ENCODE results near the gene LHX1. TPM values are rescaled to one million over a fixed set of nuclear protein-coding genes. Genes with fewer than 3 reads are reported as not detected.

The LHX1 gene
- total and polyA plus RNA-seq, 12 donors, result 0.11 TPM; not detected in 11

DNA sequence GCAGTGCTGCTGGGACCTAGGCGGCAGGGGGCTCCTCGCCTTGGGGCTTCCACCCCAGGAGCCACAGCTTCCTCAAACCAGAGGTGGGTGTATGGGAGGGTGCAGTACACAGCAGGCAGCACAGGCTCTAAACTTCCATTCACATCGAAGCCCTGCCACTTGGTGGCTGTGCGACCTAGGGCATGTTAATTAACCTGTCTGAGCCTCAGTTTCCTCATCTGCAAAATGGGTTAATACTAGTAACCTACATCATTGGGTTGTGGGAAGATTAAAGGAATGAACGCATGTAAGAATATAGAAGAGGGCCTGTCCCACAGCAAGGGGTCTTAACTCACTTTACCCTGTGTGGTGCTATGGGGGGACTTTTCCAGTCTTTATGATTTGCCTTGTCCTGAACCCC, 26.8 kb upstream of the LHX1 start:
- no peaks in the 10 kb centered on the region for H3K9me3 ChIP-seq
- WGBS, 2 donors, result 79 to 83% methylated on average over 5 of the region's 5 CpGs
- H3K4me1 ChIP-seq, result no peaks in the 10 kb centered on the region
- ATAC-seq (no peak), DNase-seq (no peak)
- intact Hi-C loops (cut with DNase I), result no loop called here
- TF ChIP-seq, protein P1, sequence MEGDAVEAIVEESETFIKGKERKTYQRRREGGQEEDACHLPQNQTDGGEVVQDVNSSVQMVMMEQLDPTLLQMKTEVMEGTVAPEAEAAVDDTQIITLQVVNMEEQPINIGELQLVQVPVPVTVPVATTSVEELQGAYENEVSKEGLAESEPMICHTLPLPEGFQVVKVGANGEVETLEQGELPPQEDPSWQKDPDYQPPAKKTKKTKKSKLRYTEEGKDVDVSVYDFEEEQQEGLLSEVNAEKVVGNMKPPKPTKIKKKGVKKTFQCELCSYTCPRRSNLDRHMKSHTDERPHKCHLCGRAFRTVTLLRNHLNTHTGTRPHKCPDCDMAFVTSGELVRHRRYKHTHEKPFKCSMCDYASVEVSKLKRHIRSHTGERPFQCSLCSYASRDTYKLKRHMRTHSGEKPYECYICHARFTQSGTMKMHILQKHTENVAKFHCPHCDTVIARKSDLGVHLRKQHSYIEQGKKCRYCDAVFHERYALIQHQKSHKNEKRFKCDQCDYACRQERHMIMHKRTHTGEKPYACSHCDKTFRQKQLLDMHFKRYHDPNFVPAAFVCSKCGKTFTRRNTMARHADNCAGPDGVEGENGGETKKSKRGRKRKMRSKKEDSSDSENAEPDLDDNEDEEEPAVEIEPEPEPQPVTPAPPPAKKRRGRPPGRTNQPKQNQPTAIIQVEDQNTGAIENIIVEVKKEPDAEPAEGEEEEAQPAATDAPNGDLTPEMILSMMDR (IDR thresholded peaks at IDR 0.05), result no peak
- no peak overlapping the region for H3K27ac ChIP-seq
- H3K4me3 ChIP-seq, result no peak overlapping the region
- peaks cover 4 to 82% (median 60%) of the 10 kb centered on the region in 7 donors for H3K27me3 ChIP-seq
- H3K36me3 ChIP-seq, result no peaks in the 10 kb centered on the region

DNA sequence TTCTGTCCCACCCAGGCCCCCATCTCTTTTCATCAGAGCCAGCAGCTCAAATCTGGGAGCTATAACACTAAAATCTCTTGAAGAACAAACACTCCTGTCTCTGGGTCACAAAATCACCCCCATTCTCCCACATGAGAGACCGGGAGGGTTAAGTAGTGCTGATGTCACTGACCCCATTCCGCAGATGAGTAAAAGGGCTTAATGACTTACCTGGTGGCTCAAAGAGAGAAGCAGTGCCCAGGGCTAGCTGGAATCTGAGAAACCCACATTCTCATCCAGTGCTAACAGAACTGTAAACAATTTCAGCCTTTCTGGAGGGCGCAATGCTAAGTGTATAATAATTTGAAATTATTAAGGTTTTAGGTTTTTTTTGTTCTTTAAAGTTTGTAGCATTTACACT, 26.3 kb upstream of the LHX1 start:
- 72 to 78% methylated on average over 3 of the region's 3 CpGs for WGBS, 2 donors
- H3K27ac ChIP-seq, result no peak overlapping the region
- intact Hi-C loops (cut with DNase I), result no loop called here
- H3K27me3 ChIP-seq, result peaks cover 4 to 79% (median 60%) of the 10 kb centered on the region in 7 donors
- H3K4me3 ChIP-seq, result no peak overlapping the region
- H3K36me3 ChIP-seq, result no peaks in the 10 kb centered on the region
- H3K9me3 ChIP-seq, result no peaks in the 10 kb centered on the region
- ATAC-seq (no peak), DNase-seq (no peak)
- TF ChIP-seq, protein P1 (IDR thresholded peaks at IDR 0.05), result no peak
- no peaks in the 10 kb centered on the region for H3K4me1 ChIP-seq

DNA sequence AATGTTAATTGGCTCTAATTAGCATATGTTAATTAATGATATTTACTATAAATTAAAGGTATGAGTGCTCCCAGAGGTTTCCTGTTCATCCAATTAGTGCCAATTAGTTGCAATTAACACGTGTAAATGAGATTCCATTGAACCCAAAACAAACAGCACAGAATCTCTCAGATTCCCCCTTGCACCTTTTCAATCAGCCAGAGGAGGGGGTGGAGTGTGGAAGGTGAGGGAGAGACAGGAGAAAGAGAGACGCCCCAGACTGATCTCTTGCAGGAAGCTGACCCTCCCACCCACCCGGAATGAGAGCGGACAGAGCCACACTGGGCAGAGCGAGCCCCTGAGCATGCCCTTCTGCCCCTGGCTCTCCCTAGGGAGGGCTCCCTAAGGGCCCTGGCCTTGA, 24.1 kb upstream of the LHX1 start:
- peaks cover 4 to 69% (median 56%) of the 10 kb centered on the region in 7 donors for H3K27me3 ChIP-seq
- no peak overlapping the region for H3K4me3 ChIP-seq
- intact Hi-C loops (cut with DNase I), result no loop called here
- DNase-seq, result no peak
- no peaks in the 10 kb centered on the region for H3K9me3 ChIP-seq
- WGBS, 2 donors, result 22 to 24% methylated on average over 5 of the region's 5 CpGs
- no peaks in the 10 kb centered on the region for H3K4me1 ChIP-seq
- H3K27ac ChIP-seq, result no peak overlapping the region
- no peak for ATAC-seq
- no peaks in the 10 kb centered on the region for H3K36me3 ChIP-seq
- TF ChIP-seq, protein P1 (IDR thresholded peaks at IDR 0.05), result no peak

DNA sequence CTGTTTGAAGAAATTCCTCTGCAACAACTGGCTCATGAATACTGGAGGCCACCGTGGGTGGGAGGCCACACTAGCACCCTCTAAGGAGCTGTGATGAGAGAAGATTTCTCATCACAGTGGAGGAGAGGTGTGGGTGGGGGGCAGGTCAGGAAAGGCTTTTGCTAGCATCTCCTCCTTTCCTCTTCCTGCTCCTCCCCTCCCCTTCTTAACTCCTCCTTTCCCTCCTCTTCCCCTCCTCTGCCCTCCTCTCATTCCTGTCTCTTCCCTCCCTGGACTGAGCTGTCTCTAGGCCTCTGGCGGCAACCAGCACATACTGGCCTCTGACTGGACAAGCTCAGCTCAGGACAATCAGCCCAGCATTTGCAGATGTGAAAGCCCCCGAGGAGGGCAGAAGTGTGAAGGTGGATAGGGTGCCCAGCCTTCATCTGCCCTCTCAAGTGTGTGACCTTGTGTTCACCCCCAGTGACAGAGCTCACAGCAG, 19.0 kb upstream of the LHX1 start:
- H3K4me3 ChIP-seq, result no peak overlapping the region
- ATAC-seq (no peak), DNase-seq (no peak)
- TF ChIP-seq, protein P1 (IDR thresholded peaks at IDR 0.05), result no peak
- intact Hi-C loops (cut with DNase I), result no loop called here
- no peaks in the 10 kb centered on the region for H3K9me3 ChIP-seq
- H3K27ac ChIP-seq, result no peak overlapping the region
- 24 to 36% methylated on average over 3 of the region's 3 CpGs for WGBS, 2 donors
- peaks cover 3 to 76% (median 66%) of the 10 kb centered on the region in 7 donors for H3K27me3 ChIP-seq
- H3K4me1 ChIP-seq, result no peaks in the 10 kb centered on the region
- H3K36me3 ChIP-seq, result no peaks in the 10 kb centered on the region

Data from heart right ventricle (tissue), 16 donors.